ENCODE data around the gene LTN1. TPM values are rescaled to one million over a fixed set of nuclear protein-coding genes. Genes with fewer than 3 reads are reported as not detected.
A peak's percentile ranks its signal among the peaks of the same experiment; 100 is the strongest.

The LTN1 gene
- polyA plus RNA-seq, 4 donors, result 3.0 to 21.1 (median 5.8) TPM

DNA sequence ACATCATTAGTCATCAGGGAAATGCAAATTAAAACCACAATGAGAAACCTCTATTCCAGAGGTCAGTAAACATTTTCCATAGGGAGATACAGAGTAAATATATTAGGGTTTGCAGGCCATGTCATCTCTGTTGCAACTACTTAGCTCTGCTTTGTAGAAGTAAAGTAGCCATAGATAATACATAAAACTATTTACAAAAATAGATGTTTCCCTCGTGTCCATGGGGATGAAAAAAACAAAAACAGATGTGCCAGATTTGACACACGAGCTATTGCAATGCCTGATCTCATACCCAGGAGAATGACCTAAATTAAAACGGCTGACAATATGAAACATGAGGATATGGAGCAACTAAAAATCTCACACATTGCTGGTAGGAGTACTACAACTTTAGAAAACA lies 17.3 kb downstream of the LTN1 start:
- H3K4me1 ChIP-seq (ENCODE audit: control insufficient read depth in 3 of 3, insufficient read depth in 2 of 3, low read depth in 1 of 3, low read length in 2 of 3), result no peaks in the 10 kb centered on the region
- no peak overlapping the region for H3K4me3 ChIP-seq (ENCODE audit: low read depth in 1 of 3, low read length in 3 of 3)
- no peaks in the 10 kb centered on the region for H3K27me3 ChIP-seq (ENCODE audit: control insufficient read depth in 3 of 3, insufficient read depth in 3 of 3, low read length in 3 of 3)
- H3K27ac ChIP-seq (ENCODE audit: low read depth in 1 of 3, low read length in 2 of 3), result no peak overlapping the region
- no peak for DNase-seq
- H3K9me3 ChIP-seq (ENCODE audit: control insufficient read depth in 2 of 2, insufficient read depth in 1 of 2, low read depth in 1 of 2, low read length in 1 of 2), result no peaks in the 10 kb centered on the region
- peaks cover 8 to 28% (median 12%) of the 10 kb centered on the region in 3 donors for H3K36me3 ChIP-seq (ENCODE audit: control insufficient read depth in 3 of 3, insufficient read depth in 2 of 3, low read depth in 1 of 3, low read length in 3 of 3)
- peak; percentile 51 for FAIRE-seq
- WGBS, 3 donors, result 62 to 79% (median 74%) methylated on average over 3 of the region's 3 CpGs

DNA sequence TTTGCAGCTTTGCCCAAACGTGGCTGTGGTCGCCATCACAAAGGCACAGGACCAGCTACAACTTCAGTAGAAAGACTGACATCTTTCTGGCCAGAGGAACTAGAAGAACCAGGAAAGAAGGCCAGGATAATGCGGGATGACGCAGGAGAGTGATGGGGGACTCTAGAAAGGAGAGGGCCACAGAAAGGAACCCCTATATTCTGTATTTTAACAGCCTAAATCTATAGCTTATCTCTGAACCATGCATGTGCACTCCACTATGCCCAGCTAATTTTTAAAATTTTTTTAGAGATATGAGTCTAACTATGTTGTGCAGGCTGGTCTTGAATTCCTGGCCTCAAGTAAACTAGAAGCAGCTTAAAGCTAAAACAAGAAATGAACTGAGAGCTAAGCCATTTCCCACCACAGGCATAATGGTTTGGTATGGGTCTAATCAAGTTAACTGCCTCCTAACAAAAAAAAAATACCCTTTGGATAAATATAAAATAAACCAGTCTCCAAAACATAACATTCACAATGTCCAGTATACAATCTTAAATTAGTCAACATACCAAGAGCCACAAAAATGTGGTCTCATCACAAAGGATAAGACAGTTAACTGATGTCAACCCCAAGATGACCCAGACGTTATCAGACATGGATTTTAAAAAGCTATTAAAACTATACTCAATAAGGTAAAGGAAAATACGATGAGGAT lies 18.0 kb downstream of the LTN1 start:
- H3K4me3 ChIP-seq (ENCODE audit: low read depth in 1 of 3, low read length in 3 of 3), result no peak overlapping the region
- H3K27me3 ChIP-seq (ENCODE audit: control insufficient read depth in 3 of 3, insufficient read depth in 3 of 3, low read length in 3 of 3), result no peaks in the 10 kb centered on the region
- peaks cover 6 to 26% (median 8%) of the 10 kb centered on the region in 3 donors for H3K36me3 ChIP-seq (ENCODE audit: control insufficient read depth in 3 of 3, insufficient read depth in 2 of 3, low read depth in 1 of 3, low read length in 3 of 3)
- no peaks in the 10 kb centered on the region for H3K9me3 ChIP-seq (ENCODE audit: control insufficient read depth in 2 of 2, insufficient read depth in 1 of 2, low read depth in 1 of 2, low read length in 1 of 2)
- H3K4me1 ChIP-seq (ENCODE audit: control insufficient read depth in 3 of 3, insufficient read depth in 2 of 3, low read depth in 1 of 3, low read length in 2 of 3), result no peaks in the 10 kb centered on the region
- WGBS, 3 donors, result 91 to 96% (median 92%) methylated on average over 6 of the region's 6 CpGs
- no peak for DNase-seq
- FAIRE-seq, result no peak
- no peak overlapping the region for H3K27ac ChIP-seq (ENCODE audit: low read depth in 1 of 3, low read length in 2 of 3)

DNA sequence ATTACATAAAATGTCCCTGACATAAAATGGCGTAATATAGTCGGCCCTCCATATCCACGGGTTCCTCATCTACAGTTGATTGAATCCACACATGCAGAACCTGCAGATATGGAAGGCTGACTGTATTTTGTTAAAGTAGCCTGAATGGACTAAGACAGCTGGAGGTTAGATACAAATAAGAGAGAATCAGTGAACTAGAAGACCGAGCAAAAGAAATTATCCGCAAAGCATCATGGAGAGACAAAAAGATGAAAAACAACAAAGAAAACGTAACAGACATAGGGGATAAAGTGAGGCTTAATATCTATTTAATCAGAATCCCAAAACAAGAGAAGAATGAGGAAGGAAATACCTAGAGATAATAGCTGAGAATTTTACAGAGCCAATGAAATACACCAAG lies 20.3 kb downstream of the LTN1 start:
- DNase-seq (no peak), FAIRE-seq (no peak)
- Histone ChIP-seq H3K4me1 (ENCODE audit: control insufficient read depth in 3 of 3, insufficient read depth in 2 of 3, low read depth in 1 of 3, low read length in 2 of 3) (no peaks in the 10 kb centered on the region), H3K4me3 (ENCODE audit: low read depth in 1 of 3, low read length in 3 of 3) (no peak overlapping the region), H3K36me3 (ENCODE audit: control insufficient read depth in 3 of 3, insufficient read depth in 2 of 3, low read depth in 1 of 3, low read length in 3 of 3) (peaks cover 8 to 26% (median 10%) of the 10 kb centered on the region in 3 donors), H3K27ac (ENCODE audit: low read depth in 1 of 3, low read length in 2 of 3) (no peak overlapping the region), H3K27me3 (ENCODE audit: control insufficient read depth in 3 of 3, insufficient read depth in 3 of 3, low read length in 3 of 3) (no peaks in the 10 kb centered on the region), H3K9me3 (ENCODE audit: control insufficient read depth in 2 of 2, insufficient read depth in 1 of 2, low read depth in 1 of 2, low read length in 1 of 2) (no peaks in the 10 kb centered on the region)
- WGBS, 3 donors, result 93 to 98% (median 97%) methylated on average over 6 of the region's 6 CpGs

DNA sequence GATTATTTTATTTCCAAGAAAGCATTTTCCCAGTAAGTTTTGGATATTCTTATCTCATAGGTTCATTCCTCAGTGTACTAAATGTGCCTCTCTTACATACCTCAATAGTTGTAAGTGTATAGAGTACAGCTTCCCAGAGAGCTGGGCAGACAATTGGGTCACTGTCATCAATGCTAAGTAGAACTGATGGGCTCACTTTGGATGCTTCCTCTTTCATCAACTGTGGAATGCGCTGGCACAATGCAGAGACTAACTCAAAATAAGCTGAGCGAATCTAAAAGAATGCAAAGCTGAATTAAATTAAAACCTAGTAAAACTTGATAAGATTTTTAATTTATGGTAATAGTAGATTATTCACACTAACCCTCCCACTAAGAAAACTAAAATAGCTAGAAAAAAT lies 21.5 kb downstream of the LTN1 start:
- Histone ChIP-seq H3K36me3 (ENCODE audit: control insufficient read depth in 3 of 3, insufficient read depth in 2 of 3, low read depth in 1 of 3, low read length in 3 of 3) (peaks cover 12 to 18% (median 13%) of the 10 kb centered on the region in 3 donors), H3K27me3 (ENCODE audit: control insufficient read depth in 3 of 3, insufficient read depth in 3 of 3, low read length in 3 of 3) (no peaks in the 10 kb centered on the region), H3K27ac (ENCODE audit: low read depth in 1 of 3, low read length in 2 of 3) (no peak overlapping the region), H3K4me1 (ENCODE audit: control insufficient read depth in 3 of 3, insufficient read depth in 2 of 3, low read depth in 1 of 3, low read length in 2 of 3) (no peaks in the 10 kb centered on the region), H3K9me3 (ENCODE audit: control insufficient read depth in 2 of 2, insufficient read depth in 1 of 2, low read depth in 1 of 2, low read length in 1 of 2) (no peaks in the 10 kb centered on the region), H3K4me3 (ENCODE audit: low read depth in 1 of 3, low read length in 3 of 3) (no peak overlapping the region)
- WGBS, 3 donors, result 94 to 97% (median 94%) methylated on average over 2 of the region's 2 CpGs
- no peak for DNase-seq
- FAIRE-seq, result no peak

DNA sequence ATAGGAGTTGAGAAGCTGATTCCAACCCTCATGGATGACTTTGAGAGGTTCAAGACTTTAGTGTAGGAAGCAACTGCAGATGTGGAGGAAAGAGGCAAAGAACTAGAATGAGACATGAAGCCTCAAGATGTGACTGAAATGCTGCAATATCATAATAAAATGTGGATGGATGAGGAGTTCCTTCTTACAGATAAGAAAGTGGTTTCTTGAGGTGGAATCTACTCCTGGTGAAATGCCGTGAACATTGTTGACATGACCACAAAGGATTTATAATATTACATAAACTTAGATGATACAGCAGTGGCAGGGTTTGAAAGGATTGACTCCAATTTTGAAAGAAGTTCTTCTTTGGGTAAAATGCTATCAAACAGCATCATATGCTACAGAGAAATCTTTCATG lies 28.8 kb downstream of the LTN1 start:
- FAIRE-seq, result no peak
- H3K36me3 ChIP-seq (ENCODE audit: control insufficient read depth in 3 of 3, insufficient read depth in 2 of 3, low read depth in 1 of 3, low read length in 3 of 3), result peaks cover 5 to 19% (median 18%) of the 10 kb centered on the region in 3 donors
- no peak overlapping the region for H3K27ac ChIP-seq (ENCODE audit: low read depth in 1 of 3, low read length in 2 of 3)
- H3K9me3 ChIP-seq (ENCODE audit: control insufficient read depth in 2 of 2, insufficient read depth in 1 of 2, low read depth in 1 of 2, low read length in 1 of 2), result no peaks in the 10 kb centered on the region
- H3K27me3 ChIP-seq (ENCODE audit: control insufficient read depth in 3 of 3, insufficient read depth in 3 of 3, low read length in 3 of 3), result no peaks in the 10 kb centered on the region
- no peaks in the 10 kb centered on the region for H3K4me1 ChIP-seq (ENCODE audit: control insufficient read depth in 3 of 3, insufficient read depth in 2 of 3, low read depth in 1 of 3, low read length in 2 of 3)
- DNase-seq, result no peak
- no peak overlapping the region for H3K4me3 ChIP-seq (ENCODE audit: low read depth in 1 of 3, low read length in 3 of 3)
- 93 to 100% (median 98%) methylated on average over 1 of the region's 1 CpG for WGBS, 3 donors

DNA sequence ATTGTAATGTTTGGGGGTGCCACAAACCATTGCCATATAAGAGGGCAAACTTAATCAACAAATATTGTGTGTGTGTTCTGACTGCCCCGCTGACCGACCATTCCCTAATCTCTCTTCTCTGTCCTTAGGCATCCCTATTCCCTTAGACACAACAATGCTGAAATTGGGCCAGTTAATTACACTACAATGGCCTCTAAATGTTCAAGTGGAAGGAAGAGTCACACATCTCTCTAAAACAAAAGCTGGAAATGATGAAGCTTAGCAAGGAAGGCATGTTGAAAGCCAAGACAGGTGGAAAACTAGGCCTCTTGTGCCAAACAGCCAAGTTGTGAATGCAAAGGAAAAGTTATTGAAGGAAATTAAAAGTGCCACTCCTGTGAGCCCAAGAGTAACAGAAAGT lies 30.2 kb downstream of the LTN1 start:
- H3K27ac ChIP-seq (ENCODE audit: low read depth in 1 of 3, low read length in 2 of 3), result no peak overlapping the region
- H3K4me3 ChIP-seq (ENCODE audit: low read depth in 1 of 3, low read length in 3 of 3), result no peak overlapping the region
- DNase-seq (no peak), FAIRE-seq (no peak)
- no peaks in the 10 kb centered on the region for H3K27me3 ChIP-seq (ENCODE audit: control insufficient read depth in 3 of 3, insufficient read depth in 3 of 3, low read length in 3 of 3)
- no peaks in the 10 kb centered on the region for H3K4me1 ChIP-seq (ENCODE audit: control insufficient read depth in 3 of 3, insufficient read depth in 2 of 3, low read depth in 1 of 3, low read length in 2 of 3)
- peaks cover 4 to 17% (median 12%) of the 10 kb centered on the region in 3 donors for H3K36me3 ChIP-seq (ENCODE audit: control insufficient read depth in 3 of 3, insufficient read depth in 2 of 3, low read depth in 1 of 3, low read length in 3 of 3)
- WGBS, 3 donors, result 83 to 98% (median 86%) methylated on average over 2 of the region's 2 CpGs
- H3K9me3 ChIP-seq (ENCODE audit: control insufficient read depth in 2 of 2, insufficient read depth in 1 of 2, low read depth in 1 of 2, low read length in 1 of 2), result no peaks in the 10 kb centered on the region

DNA sequence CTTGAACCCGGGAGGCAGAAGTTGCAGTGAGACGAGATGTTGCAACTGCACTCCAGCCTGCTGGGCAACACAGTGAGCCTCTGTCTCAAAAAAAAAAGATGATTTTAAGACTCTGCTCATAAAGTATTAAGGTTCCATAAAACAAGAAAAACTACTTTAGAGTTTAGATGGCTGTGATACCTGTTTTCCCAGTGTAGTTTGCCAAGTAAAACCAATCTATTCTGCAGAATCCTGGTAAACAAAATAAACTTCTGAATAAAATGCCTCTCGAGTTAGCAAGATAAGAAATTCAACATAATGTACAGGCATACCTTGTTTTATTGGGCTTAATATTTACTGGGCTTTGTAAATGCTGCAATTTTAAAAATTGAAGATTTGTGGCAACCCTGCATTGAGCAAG lies 30.8 kb downstream of the LTN1 start:
- no peak for FAIRE-seq
- H3K36me3 ChIP-seq (ENCODE audit: control insufficient read depth in 3 of 3, insufficient read depth in 2 of 3, low read depth in 1 of 3, low read length in 3 of 3), result peaks cover 0 to 14% (median 8%) of the 10 kb centered on the region in 3 donors

DNA sequence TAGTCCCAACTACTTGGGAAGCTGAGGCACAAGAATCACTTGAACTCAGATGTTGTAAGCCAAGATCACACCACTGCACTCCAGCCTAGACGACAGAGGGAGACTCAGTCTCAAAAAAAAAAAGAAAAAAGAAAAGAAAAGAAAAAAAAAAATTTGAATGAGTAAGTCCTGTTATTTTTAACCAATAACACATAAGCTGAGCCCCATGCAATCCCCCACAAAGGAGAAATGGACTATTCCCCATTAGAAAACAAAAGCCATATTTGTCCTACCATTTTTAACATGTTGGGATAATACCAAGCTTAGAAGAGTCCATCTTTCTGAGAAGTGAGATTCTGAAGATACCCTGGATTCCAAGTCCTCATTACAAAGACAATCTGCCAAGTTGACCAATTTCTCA lies 32.4 kb downstream of the LTN1 start:
- Histone ChIP-seq H3K27ac (ENCODE audit: low read depth in 1 of 3, low read length in 2 of 3) (no peak overlapping the region), H3K9me3 (ENCODE audit: control insufficient read depth in 2 of 2, insufficient read depth in 1 of 2, low read depth in 1 of 2, low read length in 1 of 2) (no peaks in the 10 kb centered on the region), H3K4me3 (ENCODE audit: low read depth in 1 of 3, low read length in 3 of 3) (no peak overlapping the region), H3K36me3 (ENCODE audit: control insufficient read depth in 3 of 3, insufficient read depth in 2 of 3, low read depth in 1 of 3, low read length in 3 of 3) (peaks cover 0 to 14% (median 5%) of the 10 kb centered on the region in 3 donors), H3K4me1 (ENCODE audit: control insufficient read depth in 3 of 3, insufficient read depth in 2 of 3, low read depth in 1 of 3, low read length in 2 of 3) (no peaks in the 10 kb centered on the region), H3K27me3 (ENCODE audit: control insufficient read depth in 3 of 3, insufficient read depth in 3 of 3, low read length in 3 of 3) (no peaks in the 10 kb centered on the region)
- DNase-seq (no peak), FAIRE-seq (no peak)
- WGBS, 3 donors, result 86 to 100% (median 98%) methylated on average over 1 of the region's 1 CpG

More for the DNA sequence above, 30.8 kb downstream of the LTN1 start:
- Histone ChIP-seq H3K27me3 (ENCODE audit: control insufficient read depth in 3 of 3, insufficient read depth in 3 of 3, low read length in 3 of 3) (no peaks in the 10 kb centered on the region), H3K9me3 (ENCODE audit: control insufficient read depth in 2 of 2, insufficient read depth in 1 of 2, low read depth in 1 of 2, low read length in 1 of 2) (no peaks in the 10 kb centered on the region), H3K27ac (ENCODE audit: low read depth in 1 of 3, low read length in 2 of 3) (no peak overlapping the region), H3K4me1 (ENCODE audit: control insufficient read depth in 3 of 3, insufficient read depth in 2 of 3, low read depth in 1 of 3, low read length in 2 of 3) (no peaks in the 10 kb centered on the region), H3K4me3 (ENCODE audit: low read depth in 1 of 3, low read length in 3 of 3) (no peak overlapping the region)
- DNase-seq, result no peak
- WGBS, 3 donors, result 79 to 88% (median 81%) methylated on average over 3 of the region's 3 CpGs

All from small intestine (tissue), 7 donors.